ENCODE measurements around the gene CFAP74.

The CFAP74 gene

GRCh38 chr1:1874901-1875300, 128.7 kb downstream of the CFAP74 start:
- DNase-seq (ENCODE audit: low read depth, low spot score): no peak

- no peak for DNase-seq (ENCODE audit: low read depth, low spot score)
Measured at GRCh38 chr1:1873186-1873585, 130.4 kb downstream of the CFAP74 start.

GRCh38 chr1:1872329-1872994, 131.1 kb downstream of the CFAP74 start:
- DNase-seq (ENCODE audit: low read depth, low spot score): no peak
